Measurements from ENCODE around the gene ALAD.

Gene ALAD

GRCh38 chr9:113373256-113373655 lies 27.8 kb downstream of the ALAD start:
- TF ChIP-seq CTCF (IDR thresholded peaks at IDR 0.05) = no peak

GRCh38 chr9:113372059-113372458 lies 29.0 kb downstream of the ALAD start:
- TF ChIP-seq CTCF (IDR thresholded peaks at IDR 0.05) = no peak

- no peak for TF ChIP-seq CTCF (IDR thresholded peaks at IDR 0.05)
Observed at GRCh38 chr9:113370806-113371325, 30.2 kb downstream of the ALAD start.

GRCh38 chr9:113369855-113370140 lies 31.3 kb downstream of the ALAD start:
- no peak for TF ChIP-seq CTCF (IDR thresholded peaks at IDR 0.05)

GRCh38 chr9:113368982-113369854 lies 31.9 kb downstream of the ALAD start:
- no peak for TF ChIP-seq CTCF (IDR thresholded peaks at IDR 0.05)

GRCh38 chr9:113368348-113368981 lies 32.6 kb downstream of the ALAD start:
- no peak for TF ChIP-seq CTCF (IDR thresholded peaks at IDR 0.05)

GRCh38 chr9:113364951-113365350 lies 36.1 kb downstream of the ALAD start:
- no peak for TF ChIP-seq CTCF (IDR thresholded peaks at IDR 0.05)

Data from LNCAP (cell line).